Ishikawa (cell line): ENCODE results near the gene MMP10.

ENCODE experiments used
- CEBPB ChIP-seq: IDR thresholded peaks from 2 replicates; pipeline ENCODE4 v1.6.1; 2012
- EP300 ChIP-seq: IDR thresholded peaks from 2 replicates; pipeline ENCODE4 v1.6.1; 2012; ENCODE audit warnings: borderline replicate concordance
- MAX ChIP-seq: IDR thresholded peaks from 2 replicates; pipeline ENCODE4 v1.6.1; 2012
- NFIC ChIP-seq: IDR thresholded peaks from 2 replicates; pipeline ENCODE4 v1.6.1; 2012
- REST ChIP-seq: IDR thresholded peaks from 2 replicates; pipeline ENCODE4 v1.6.1; 2012; ENCODE audit warnings: low read depth, mild to moderate bottlenecking
- TAF1 ChIP-seq: IDR thresholded peaks from 2 replicates; pipeline ENCODE4 v1.6.1; 2012; ENCODE audit warnings: low read depth, mild to moderate bottlenecking
- TEAD4 ChIP-seq: IDR thresholded peaks from 2 replicates; pipeline ENCODE4 v1.6.1; 2012
- USF1 ChIP-seq: IDR thresholded peaks from 2 replicates; pipeline ENCODE4 v1.6.1; 2012
- YY1 ChIP-seq: IDR thresholded peaks from 2 replicates; pipeline ENCODE4 v1.6.1; 2012; ENCODE audit warnings: low read depth

- TF ChIP-seq REST (no peak), YY1 (no peak), TEAD4 (no peak), NFIC (no peak), MAX (no peak), CEBPB (no peak), USF1 (no peak), EP300 (no peak), TAF1 (no peak)
Measured at GRCh38 chr11:102770191-102770590, 10.2 kb downstream of the MMP10 start.
